ENCODE results near the gene TRIL. TPM values are rescaled to one million over a fixed set of nuclear protein-coding genes. Genes with fewer than 3 reads are reported as not detected.

TRIL gene
- total RNA-seq, 1 experiment from 2014 or later, result 0.47 TPM

DNA sequence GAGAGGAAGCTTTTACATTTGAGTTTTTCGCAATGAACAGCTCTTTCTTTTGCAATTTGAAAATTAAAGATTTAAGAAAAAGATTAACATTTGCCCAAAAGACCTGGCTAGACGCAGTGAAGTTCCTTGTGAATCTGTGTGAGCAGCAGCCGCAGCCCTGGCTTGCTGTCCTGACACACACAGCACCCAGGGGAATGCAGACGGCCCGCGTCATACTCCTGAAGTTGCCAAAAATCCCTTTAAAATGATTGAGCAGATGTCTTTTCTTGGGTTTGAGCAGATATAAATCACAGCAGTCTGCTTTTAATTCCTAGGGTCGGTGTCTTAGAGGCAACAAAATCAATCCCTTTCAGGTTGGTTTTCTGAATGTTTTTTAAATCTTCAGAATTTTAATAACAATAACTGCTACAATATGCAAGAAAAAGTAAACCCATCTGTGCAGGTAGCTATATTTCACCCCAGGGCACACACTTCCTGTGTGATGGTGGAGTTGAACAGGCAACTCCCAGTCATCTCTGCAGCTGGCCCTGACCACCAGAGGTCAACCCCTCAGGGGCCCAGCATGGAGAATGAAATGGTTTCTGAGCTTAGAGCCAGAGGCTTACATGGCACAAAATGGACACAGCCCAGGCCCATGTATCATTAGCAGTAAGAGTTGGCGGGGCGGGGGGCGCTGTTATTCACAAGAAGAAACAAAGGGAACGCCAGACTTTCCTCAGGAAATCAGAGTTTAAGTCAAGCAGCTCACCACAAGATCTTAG, 32.2 kb upstream of the TRIL start:
- H3K27ac Mint-ChIP-seq (ENCODE audit: unreplicated experiment), result no peak overlapping the region
- TF ChIP-seq, protein P1, sequence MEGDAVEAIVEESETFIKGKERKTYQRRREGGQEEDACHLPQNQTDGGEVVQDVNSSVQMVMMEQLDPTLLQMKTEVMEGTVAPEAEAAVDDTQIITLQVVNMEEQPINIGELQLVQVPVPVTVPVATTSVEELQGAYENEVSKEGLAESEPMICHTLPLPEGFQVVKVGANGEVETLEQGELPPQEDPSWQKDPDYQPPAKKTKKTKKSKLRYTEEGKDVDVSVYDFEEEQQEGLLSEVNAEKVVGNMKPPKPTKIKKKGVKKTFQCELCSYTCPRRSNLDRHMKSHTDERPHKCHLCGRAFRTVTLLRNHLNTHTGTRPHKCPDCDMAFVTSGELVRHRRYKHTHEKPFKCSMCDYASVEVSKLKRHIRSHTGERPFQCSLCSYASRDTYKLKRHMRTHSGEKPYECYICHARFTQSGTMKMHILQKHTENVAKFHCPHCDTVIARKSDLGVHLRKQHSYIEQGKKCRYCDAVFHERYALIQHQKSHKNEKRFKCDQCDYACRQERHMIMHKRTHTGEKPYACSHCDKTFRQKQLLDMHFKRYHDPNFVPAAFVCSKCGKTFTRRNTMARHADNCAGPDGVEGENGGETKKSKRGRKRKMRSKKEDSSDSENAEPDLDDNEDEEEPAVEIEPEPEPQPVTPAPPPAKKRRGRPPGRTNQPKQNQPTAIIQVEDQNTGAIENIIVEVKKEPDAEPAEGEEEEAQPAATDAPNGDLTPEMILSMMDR (IDR thresholded peaks at IDR 0.05; ENCODE audit: unreplicated experiment), result no peak
- no TSS peak for BruUV-seq (replicated peaks)
- intact Hi-C loops (cut with micrococcal nuclease; ENCODE audit: unreplicated experiment), result no loop called here
- peaks cover 28% of the 10 kb centered on the region for H3K4me1 Mint-ChIP-seq (ENCODE audit: low read depth, unreplicated experiment)
- CTCF ChIA-PET, result interaction anchor here (0.6 kb wide), 1 partner anchor 198 kb away, joined by 3 read pairs; no protein-coding TSS in a partner anchor
- H3K27me3 Mint-ChIP-seq (ENCODE audit: unreplicated experiment), result no peaks in the 10 kb centered on the region
- no peaks in the 10 kb centered on the region for H3K9me3 Mint-ChIP-seq (ENCODE audit: low read depth, unreplicated experiment)
- no peaks in the 10 kb centered on the region for H3K36me3 Mint-ChIP-seq (ENCODE audit: insufficient read depth, unreplicated experiment)
- no peak for DNase-seq
- no peak overlapping the region for H3K4me3 Mint-ChIP-seq (ENCODE audit: low read depth, unreplicated experiment)

DNA sequence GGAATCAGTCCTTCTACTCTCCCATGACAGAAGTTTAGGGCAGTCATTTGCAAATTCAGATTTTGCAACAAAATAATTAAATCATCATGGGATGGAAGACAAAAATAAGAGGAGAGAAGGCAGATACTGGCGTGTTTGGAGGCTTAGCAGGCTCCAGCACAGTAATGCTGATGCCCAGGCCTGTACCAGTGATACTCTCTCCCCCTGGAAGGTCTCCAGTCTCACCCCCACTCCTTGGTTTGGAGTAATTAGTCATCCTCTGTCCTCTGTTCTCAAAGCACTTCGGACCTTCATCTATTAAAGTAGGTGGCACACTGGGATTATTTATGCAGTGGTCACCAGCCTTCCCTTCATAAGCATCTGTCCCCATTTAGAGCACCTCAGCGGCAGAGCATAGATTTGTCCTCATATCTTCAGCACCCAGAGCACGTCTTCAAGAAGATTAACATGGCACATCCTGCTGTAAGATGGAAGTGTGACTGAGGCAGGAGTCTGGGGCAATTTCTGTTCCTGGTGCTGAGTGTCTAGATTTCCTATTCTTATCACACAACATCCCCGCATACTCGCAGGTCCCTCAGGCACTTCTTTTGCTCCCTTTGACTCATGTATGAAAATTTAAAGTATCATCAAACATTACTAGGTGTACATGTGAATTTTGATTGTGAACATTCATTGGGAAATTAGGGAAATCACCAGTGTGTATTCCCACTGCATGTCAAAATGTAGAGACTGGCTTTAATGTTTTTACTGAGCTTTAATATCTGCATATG, 31.3 kb upstream of the TRIL start:
- Mint-ChIP-seq H3K4me3 (ENCODE audit: low read depth, unreplicated experiment) (no peak overlapping the region), H3K27ac (ENCODE audit: unreplicated experiment) (no peak overlapping the region), H3K9me3 (ENCODE audit: low read depth, unreplicated experiment) (no peaks in the 10 kb centered on the region), H3K27me3 (ENCODE audit: unreplicated experiment) (no peaks in the 10 kb centered on the region), H3K4me1 (ENCODE audit: low read depth, unreplicated experiment) (peaks cover 38% of the 10 kb centered on the region), H3K36me3 (ENCODE audit: insufficient read depth, unreplicated experiment) (no peaks in the 10 kb centered on the region)
- intact Hi-C loops (cut with micrococcal nuclease; ENCODE audit: unreplicated experiment), result no loop called here
- BruUV-seq (replicated peaks), result no TSS peak
- CTCF ChIA-PET, result interaction anchor here (0.6 kb wide), 1 partner anchor 199 kb away, joined by 3 read pairs; no protein-coding TSS in a partner anchor
- TF ChIP-seq, protein P1 (IDR thresholded peaks at IDR 0.05; ENCODE audit: unreplicated experiment), result no peak
- no peak for DNase-seq

DNA sequence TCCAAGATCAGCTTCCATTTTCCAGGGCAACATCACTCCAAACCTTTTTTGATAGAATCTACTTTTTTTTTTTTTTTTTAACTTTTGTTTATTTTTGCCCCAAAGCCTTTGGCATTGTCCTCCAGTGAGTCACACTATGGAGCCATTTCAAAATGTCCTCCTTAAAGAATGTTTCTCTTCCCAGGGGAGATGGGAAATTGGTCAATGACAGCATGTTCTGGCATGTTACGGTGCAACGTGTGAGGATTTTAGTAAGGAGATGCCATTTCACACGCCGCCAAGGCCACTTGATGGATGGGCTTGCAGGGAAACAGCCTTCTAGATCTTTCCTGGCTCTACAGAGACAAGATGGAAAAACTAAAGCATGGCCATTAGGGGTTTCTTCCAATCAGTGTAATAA, 30.7 kb upstream of the TRIL start:
- H3K9me3 Mint-ChIP-seq (ENCODE audit: low read depth, unreplicated experiment), result no peaks in the 10 kb centered on the region
- no peak overlapping the region for H3K4me3 Mint-ChIP-seq (ENCODE audit: low read depth, unreplicated experiment)
- no TSS peak for BruUV-seq (replicated peaks)
- CTCF ChIA-PET, result interaction anchor here (0.7 kb wide), 2 partner anchors 209 to 585 kb away, joined by 3 read pairs; no protein-coding TSS in a partner anchor
- H3K36me3 Mint-ChIP-seq (ENCODE audit: insufficient read depth, unreplicated experiment), result no peaks in the 10 kb centered on the region
- H3K27ac Mint-ChIP-seq (ENCODE audit: unreplicated experiment), result no peak overlapping the region
- intact Hi-C loops (cut with micrococcal nuclease; ENCODE audit: unreplicated experiment), result no loop called here
- H3K27me3 Mint-ChIP-seq (ENCODE audit: unreplicated experiment), result no peaks in the 10 kb centered on the region
- H3K4me1 Mint-ChIP-seq (ENCODE audit: low read depth, unreplicated experiment), result peaks cover 43% of the 10 kb centered on the region
- TF ChIP-seq, protein P1 (IDR thresholded peaks at IDR 0.05; ENCODE audit: unreplicated experiment), result no peak
- no peak for DNase-seq

DNA sequence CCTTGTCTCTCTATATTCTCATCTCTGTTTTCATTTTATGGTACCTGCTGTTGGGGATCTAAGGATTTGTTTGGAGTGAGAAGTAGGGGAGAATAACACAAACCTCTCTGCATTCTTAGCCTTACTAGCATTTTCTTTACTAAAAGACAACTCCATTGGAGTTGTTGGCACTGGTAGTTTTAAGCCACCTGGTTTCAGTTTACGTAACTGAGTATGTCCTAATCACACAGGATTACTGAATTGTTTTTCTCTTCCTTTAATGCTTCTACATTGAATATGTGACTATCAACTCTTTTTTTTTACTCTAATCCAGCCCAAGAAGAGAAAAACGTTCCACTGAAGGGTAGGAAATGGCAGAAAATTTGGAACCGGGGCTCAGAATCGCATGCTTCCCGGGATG, 30.0 kb upstream of the TRIL start:
- BruUV-seq (replicated peaks), result no TSS peak
- Mint-ChIP-seq H3K4me3 (ENCODE audit: low read depth, unreplicated experiment) (no peak overlapping the region), H3K4me1 (ENCODE audit: low read depth, unreplicated experiment) (peaks cover 39% of the 10 kb centered on the region), H3K9me3 (ENCODE audit: low read depth, unreplicated experiment) (no peaks in the 10 kb centered on the region), H3K27me3 (ENCODE audit: unreplicated experiment) (no peaks in the 10 kb centered on the region), H3K27ac (ENCODE audit: unreplicated experiment) (no peak overlapping the region), H3K36me3 (ENCODE audit: insufficient read depth, unreplicated experiment) (no peaks in the 10 kb centered on the region)
- DNase-seq, result no peak
- intact Hi-C loops (cut with micrococcal nuclease; ENCODE audit: unreplicated experiment), result no loop called here
- CTCF ChIA-PET, result interaction anchor here (0.7 to 0.9 kb wide), 3 partner anchors 118 to 586 kb away, joined by 3 read pairs; no protein-coding TSS in a partner anchor
- TF ChIP-seq, protein P1 (IDR thresholded peaks at IDR 0.05; ENCODE audit: unreplicated experiment), result no peak
